ENCODE results near the gene NMT1. TPM values are rescaled to one million over a fixed set of nuclear protein-coding genes. Genes with fewer than 3 reads are reported as not detected.

Gene NMT1
- total and polyA plus RNA-seq, 2 of the 13 experiments (the other 11 are each of a cell fraction or from before 2014, with no cell fraction given) = 75.7 to 142 TPM

- TF ChIP-seq SSRP1 (CRISPR knock-in tag; IDR thresholded peaks at IDR 0.05) (peak; percentile 86; the same call in 1 of the 2 replicates), ZNF556 (CRISPR knock-in tag; IDR thresholded peaks at IDR 0.05; ENCODE audit: borderline replicate concordance) (peak; percentile 92; the same call in 1 of the 2 replicates), PHF20 (CRISPR knock-in tag; IDR thresholded peaks at IDR 0.05) (peak; percentile 79), MED1 (CRISPR knock-in tag; IDR thresholded peaks at IDR 0.05) (peak; percentile 76), ZNF598 (CRISPR knock-in tag; IDR thresholded peaks at IDR 0.05; ENCODE audit: borderline replicate concordance) (peak; percentile 98), PHF8 (CRISPR knock-in tag; IDR thresholded peaks at IDR 0.05) (peak; percentile 97), ZNF430 (CRISPR knock-in tag; IDR thresholded peaks at IDR 0.05) (peak; percentile 48; the same call in 1 of the 2 replicates), ZNF543 (CRISPR knock-in tag; IDR thresholded peaks at IDR 0.05) (peak; percentile 87; the same call in 1 of the 2 replicates), KMT2A (CRISPR knock-in tag; IDR thresholded peaks at IDR 0.05) (peak; percentile 82), ZNF460 (CRISPR knock-in tag; IDR thresholded peaks at IDR 0.05; ENCODE audit: borderline replicate concordance) (peak; percentile 56; the same call in 1 of the 2 replicates), TEAD2 (CRISPR knock-in tag; IDR thresholded peaks at IDR 0.05) (0 out of 2 replicates have a peak, but pooled peaks have one; percentile 63), ELF3 (CRISPR knock-in tag; IDR thresholded peaks at IDR 0.05) (peak; percentile 85), ZNF432 (CRISPR knock-in tag; IDR thresholded peaks at IDR 0.05; ENCODE audit: borderline replicate concordance) (no peak), TCF7L2 (IDR thresholded peaks at IDR 0.05; ENCODE audit: low read depth, low read length) (no peak), GABPA (IDR thresholded peaks at IDR 0.05; ENCODE audit: low read depth, low read length) (no peak), GABPA (CRISPR knock-in tag; IDR thresholded peaks at IDR 0.05; ENCODE audit: low read depth) (peak; percentile 68), IRF9 (CRISPR knock-in tag; IDR thresholded peaks at IDR 0.05; ENCODE audit: borderline replicate concordance) (no peak), ZNF616 (CRISPR knock-in tag; IDR thresholded peaks at IDR 0.05; ENCODE audit: low read depth) (peak; percentile 85; the same call in 1 of the 2 replicates), ATF7 (IDR thresholded peaks at IDR 0.05) (no peak), ATF7 (CRISPR knock-in tag; IDR thresholded peaks at IDR 0.05) (no peak), THYN1 (CRISPR knock-in tag; IDR thresholded peaks at IDR 0.05; ENCODE audit: borderline replicate concordance, low read depth) (no peak), SIX1 (CRISPR knock-in tag; IDR thresholded peaks at IDR 0.05; ENCODE audit: borderline replicate concordance) (no peak; the same call in 1 of the 2 replicates), KLF13 (CRISPR knock-in tag; IDR thresholded peaks at IDR 0.05) (peak; percentile 77; the same call in 1 of the 2 replicates), KAT2B (IDR thresholded peaks at IDR 0.05; ENCODE audit: borderline replicate concordance, low read depth, low read length) (no peak), ZNF577 (CRISPR knock-in tag; IDR thresholded peaks at IDR 0.05; ENCODE audit: borderline replicate concordance, low read depth) (no peak), GLI4 (CRISPR knock-in tag; IDR thresholded peaks at IDR 0.05; ENCODE audit: borderline replicate concordance) (peak; percentile 97), XRCC5 (optimal IDR thresholded peaks at IDR 0.05; ENCODE audit: low read length) (peak; percentile 99), MED8 (CRISPR knock-in tag; IDR thresholded peaks at IDR 0.05; ENCODE audit: insufficient replicate concordance) (no peak), POGZ (CRISPR knock-in tag; IDR thresholded peaks at IDR 0.05) (peak; percentile 94), RARA (CRISPR knock-in tag; IDR thresholded peaks at IDR 0.05) (peak; percentile 51), ZNF639 (CRISPR knock-in tag; conservative IDR thresholded peaks at IDR 0.05) (0 out of 2 replicates have a peak, but pooled peaks have one; percentile 74)
Measured at GRCh38 chr17:45135192-45135977, 74.3 kb downstream of the NMT1 start, which contains the start of gene ACBD4 (continued).

All from HepG2 (cell line).